AG08395 (cell line): ENCODE data around the gene RAX.

Source experiments
- DNase-seq: peaks from one replicate; pipeline ENCODE4 v3.0.0; 2012; ENCODE audit warnings: mixed read lengths, low spot score

RAX gene

GRCh38 chr18:59246796-59247195 lies 26.5 kb downstream of the RAX start:
- no peak for DNase-seq

DNA sequence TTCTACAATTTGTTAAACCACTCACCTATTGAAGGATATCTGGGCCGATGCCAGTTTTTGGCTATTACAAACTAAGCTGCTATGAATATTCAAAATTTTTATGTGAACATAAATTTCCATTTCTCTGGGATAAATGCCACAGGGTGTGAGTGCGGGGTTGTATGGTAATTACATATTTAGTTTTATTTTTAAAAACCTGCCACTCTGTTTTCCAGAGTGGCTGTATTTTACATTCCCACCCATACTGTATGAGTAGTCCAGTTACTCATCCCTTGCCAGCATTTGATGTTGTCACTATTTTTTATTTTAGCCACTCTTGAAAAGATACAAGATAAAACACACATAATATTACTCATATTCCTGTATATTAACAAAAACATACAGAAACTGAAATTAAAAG lies 30.3 kb downstream of the RAX start:
- DNase-seq, result no peak

DNA sequence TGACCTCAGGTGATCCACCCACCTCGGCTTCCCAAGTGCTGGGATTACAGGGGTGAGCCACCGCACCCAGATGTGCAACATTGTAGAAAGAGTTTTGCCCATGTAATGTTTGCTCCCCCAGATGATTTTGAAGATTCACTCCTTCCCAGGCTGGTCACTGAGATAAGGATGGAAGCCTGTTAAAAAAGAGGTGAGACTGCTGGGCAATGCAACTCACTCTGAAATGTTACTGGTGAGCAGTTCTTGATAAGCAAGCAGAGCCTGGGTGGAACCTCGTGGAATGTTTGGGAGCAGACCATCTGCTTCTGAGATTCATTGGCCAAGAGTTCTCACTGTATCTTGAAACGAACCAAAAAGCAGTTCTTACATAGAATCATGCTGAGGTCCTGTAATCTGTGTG lies 33.6 kb downstream of the RAX start:
- DNase-seq, result no peak

GRCh38 chr18:59238385-59238784 lies 34.9 kb downstream of the RAX start:
- no peak for DNase-seq

DNA sequence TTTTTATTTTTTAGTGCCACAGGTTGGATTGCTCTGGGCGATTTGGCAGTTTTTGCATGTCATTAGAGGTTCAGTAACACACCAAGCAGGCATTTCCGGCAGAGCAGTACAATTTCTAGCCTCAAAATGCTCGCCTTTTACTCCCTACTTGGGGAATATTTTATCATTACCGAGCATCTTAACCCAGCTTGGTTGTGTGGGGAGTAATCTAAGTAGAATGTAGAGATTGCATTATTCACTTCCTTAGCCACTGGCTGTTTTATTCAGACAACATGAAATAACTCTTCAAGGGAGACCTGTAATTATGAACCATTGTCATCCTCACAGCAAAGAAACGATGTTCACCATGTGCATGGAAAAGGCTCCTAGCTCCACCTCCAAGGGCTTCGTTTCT lies 40.2 kb downstream of the RAX start:
- peak; percentile 60 for DNase-seq

- DNase-seq, result no peak
Observed at GRCh38 chr18:59232309-59233016, 40.8 kb downstream of the RAX start.

- DNase-seq, result no peak
Observed at GRCh38 chr18:59231877-59232276, 41.4 kb downstream of the RAX start.

DNA sequence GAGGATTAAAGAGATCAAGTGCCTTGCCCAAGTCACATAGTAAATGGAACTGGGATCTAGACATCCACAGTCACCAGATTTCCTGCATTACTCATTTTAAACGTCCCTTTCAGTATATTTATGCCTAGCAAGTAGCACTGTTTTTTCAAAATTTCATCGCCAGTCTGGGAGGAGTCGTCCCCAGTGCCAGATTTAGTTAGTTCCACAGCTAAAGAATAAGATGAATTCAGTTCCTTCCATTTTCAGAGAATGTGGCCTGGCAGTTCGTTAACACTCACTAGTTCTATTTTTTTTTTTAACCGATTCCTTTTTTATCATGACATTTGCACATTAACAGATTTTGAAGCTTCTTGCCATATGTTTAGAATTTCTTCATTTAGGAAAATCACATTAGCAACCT lies 42.1 kb downstream of the RAX start:
- DNase-seq, result no peak

DNA sequence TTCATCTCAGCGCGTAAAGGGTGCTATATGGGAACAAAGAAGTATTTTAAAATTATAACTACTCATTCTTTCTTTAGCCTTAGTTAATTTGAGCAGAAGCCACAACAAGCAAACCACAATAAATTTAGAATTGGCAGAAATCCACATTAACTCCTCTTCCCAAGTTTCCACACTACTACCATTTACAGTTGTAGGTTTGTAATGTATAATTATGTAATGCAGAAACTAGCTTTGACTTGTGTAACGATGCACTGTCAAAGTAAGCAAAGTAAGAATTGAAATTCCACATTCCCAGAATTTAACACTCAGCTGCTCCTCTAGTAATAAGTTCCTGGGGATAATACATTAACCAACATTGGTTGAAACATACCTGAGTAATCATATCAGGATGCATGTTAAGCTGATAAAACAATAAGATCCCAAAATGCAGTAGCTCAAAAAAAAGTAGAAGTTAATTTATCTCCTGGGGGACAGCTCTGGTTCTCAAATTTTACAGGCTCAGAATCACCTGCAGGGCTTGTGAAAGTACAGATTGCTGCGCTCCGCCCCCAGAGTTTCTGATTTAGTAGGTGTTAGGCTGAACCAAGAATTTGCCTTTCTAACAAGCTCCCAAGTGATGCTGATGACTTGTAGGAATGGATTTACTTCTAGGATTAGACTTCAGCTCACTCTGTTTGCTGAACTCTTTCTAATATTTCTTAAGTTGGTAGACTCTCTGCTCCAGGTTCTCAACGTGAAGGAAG lies 43.4 kb downstream of the RAX start:
- DNase-seq, result no peak

DNA sequence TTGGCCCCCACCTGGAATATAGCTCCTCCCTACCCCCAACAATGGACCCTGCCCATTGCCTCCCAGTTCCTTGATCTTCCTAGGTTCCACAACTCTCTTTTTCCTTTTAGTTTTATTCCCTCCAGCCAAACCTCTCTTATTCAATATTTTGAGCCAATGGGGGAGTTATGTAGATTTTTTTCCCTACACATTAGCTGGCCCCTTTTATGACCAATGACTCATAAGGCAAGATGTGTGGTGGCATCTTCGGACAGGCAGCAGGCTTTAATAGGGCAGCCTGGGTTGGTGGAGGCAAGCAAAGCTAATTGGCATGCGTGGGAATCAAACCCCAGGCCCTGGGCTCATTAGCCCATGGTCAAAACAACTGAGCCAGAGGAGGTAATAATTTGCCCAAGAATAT lies 44.1 kb downstream of the RAX start:
- peak; percentile 25 for DNase-seq

DNA sequence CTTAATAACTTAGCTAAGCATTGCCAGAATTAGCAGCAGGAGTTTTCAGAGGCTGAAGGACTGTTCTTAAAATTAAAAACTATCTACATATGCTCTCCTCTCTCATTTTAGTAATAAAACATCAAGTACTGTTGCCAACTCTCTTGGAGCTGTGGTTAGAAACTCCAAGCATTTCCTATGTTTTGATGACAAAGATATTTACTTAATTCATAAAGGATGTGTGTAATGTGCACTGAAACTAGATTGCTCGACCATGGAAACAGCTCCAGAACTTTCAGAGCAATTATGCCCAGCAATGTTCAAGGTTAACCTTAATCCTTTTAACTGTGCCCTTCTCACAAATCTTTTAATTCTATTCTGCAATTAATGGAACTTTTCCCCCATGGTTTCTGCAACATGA lies 44.9 kb downstream of the RAX start:
- peak; percentile 61 for DNase-seq

DNA sequence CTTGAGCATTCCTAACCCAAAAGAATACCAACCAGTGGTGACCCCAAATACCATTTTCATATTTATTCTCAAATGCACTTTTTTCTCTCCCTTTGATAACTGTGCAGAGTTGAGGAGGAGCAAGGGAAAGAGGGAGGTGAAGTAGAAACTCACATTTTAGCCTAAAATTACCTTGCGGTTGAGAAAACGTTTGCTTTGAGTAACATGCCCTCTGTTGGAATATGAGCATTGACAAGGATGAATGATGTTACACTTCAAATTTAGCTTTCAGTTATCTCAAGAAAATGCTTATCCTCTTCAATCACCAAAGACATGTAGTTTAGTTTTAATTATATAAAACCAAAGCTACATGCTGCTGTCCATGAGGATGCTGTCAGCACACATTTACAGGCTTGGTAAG lies 50.9 kb downstream of the RAX start:
- DNase-seq, result no peak

DNA sequence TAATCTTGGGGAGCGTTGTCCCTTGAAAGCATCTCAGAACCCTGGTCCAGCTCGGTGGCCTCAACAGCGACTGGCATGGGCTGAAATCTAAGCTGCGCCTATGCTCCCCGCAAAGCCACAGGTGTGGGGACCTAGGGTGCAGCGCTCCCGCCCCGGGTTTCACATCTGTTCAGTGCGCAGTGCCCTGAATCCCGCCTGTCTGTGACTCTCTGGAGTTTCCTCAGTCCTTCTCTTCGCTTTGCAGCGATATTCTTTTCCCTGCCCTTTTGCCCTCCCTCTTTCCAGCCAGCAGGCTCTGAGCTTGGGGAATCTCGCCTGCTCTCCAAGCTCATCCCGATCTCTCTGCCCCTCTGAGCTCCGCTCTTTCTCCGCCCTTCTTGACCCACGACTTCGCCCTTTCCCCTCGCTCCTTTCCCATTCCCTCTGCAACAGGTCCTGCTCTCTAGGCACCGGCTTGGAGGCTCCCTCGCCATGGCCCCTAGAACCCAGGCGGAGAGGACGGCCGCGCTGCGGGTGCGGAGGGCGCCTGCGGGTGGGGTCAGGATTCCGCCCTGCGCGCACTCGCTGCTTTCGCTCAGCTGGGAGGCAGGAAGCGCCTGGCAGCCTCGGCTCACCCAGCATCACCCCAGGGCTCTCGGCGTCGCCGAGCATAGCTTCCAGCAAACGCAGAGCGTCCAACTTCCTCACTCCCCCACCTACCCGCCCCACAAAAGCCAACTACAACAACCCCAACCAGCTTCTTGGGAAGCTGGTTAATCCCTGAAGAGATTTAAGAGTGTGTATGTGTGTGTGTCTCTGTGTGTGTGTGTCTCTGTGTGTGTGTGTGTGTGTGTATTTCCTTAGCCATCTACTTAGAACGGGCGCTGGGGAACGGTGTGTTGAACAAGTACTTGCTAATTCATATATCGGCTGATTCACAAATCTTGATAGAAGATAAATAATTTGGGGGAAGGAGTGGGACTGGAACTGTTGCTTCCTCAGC lies 52.2 kb downstream of the RAX start:
- peak; percentile 34 for DNase-seq

GRCh38 chr18:59220164-59220783 lies 53.0 kb downstream of the RAX start:
- DNase-seq, result peak; percentile 34

GRCh38 chr18:59219672-59220163 lies 53.5 kb downstream of the RAX start, which contains the start of gene GRP:
Gene GRP (plus strand): TSS chr18:59220158. CDS start chr18:59220266, 108 bp downstream.
- no peak for DNase-seq

DNA sequence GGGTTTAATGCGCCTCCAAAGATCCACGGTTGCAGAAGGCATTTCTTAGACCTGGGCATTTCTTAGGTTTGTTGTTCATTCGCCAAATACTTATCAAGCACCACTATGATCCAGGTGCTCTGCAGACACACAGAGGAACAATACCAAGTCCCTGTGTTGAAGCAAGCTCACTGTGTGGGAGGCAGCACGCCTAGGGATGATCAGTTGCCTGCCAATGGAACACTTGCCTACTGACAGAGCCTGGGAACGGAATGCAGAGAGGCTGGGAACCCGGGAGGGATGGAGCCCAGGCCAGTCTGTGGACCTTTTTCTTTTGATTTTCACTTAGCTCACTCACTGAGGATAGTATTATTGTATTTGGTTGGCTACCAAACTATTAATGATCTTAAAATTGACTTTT lies 55.2 kb downstream of the RAX start:
- DNase-seq, result no peak
